Stimulated activated CD4-positive, alpha-beta T cell treated with anti-CD3 and anti-CD28 coated beads, TNF-alpha, amount 100 ng/mL, for 24 hours (primary cell): ENCODE data around the gene B3GNT9.
"Not testable (repeated sequence)": the region's sequence is repeated elsewhere in the genome, so short reads cannot be mapped to it uniquely, and the experiment has no call there.

Experiments used
- DNase-seq, 3 experiments: peaks; one replicate each; pipeline ENCODE4 v3.0.0-alpha.2; 2020; ENCODE audit warnings: low read depth in 3 of 3

The B3GNT9 gene

DNA sequence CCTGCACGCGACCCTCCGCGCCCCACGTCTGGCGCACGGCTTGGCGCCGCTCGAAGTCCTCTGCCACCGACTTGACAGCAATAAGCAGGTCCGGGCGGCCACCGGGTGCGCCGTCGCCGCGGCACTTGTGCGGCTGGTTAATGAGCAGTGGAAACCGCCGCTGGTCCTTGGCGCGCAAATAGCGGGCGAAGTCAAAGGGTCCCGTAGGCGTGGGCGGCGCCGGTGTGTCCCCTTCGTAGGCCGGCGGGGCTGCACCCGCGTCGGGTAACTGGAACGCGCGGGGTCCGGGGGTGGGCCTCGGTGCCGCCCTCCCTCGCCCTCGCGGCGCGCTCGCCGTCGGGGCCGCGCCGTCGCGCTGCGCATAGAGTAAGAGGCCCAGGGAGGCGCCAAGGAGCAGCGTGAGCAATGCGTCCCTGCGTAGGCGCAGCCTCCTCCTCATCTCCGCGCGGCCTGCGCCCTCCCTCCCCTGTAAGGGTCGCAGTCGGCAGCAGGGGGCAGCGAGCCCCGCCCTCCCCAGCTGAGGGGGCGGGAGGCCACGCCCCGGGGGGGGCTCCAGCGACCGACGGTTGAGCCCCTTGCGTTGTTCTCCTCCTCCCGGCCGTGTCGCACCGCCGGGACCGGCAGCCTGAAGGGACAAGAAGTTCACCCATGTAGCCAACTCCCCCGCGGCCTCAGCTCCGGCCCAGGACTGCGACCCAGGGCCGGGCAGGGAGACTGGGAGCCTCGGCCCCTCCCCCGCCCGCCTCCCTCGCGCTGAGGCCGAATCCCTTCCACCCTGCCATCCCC, 558 bp downstream of the B3GNT9 start:
- peak in 1 of 3 experiments; percentile 54 for DNase-seq

DNA sequence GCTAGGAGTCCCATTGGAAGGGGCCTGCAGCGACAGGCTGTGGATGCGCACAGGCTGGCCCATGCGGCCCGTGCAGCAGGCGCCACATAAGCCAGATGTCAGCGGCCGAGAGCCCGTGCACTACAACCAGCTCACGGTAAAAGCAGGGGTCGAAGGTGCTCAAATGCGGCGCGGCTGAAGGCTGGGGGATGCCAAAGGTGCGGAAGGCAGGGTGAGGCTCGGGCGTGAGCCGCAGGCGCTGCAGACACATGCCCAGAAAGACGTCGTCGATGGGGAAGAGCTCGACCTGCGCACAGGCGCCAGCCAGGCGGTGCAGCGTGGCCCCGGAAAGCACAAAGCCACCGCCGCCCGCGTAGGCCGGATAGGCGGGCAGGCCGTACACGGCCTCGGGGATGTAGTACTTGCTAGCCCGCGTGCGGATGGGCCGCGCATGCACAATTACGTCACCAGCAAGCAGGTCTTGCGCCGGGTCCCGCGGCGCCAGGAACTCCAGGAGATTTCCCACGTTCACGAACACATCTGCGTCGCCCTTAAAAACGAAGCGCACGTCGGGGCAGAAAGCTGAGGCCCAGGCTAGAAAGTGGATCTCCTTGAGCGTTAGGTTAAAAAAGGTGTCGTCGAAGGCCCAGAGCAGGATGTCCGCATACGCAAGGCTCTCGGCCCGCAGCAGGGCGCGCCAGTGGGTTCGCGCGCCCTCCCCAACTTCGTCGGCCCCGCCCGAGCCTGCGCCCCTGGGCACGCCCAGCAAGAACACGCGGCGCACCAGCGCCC, 1.3 kb downstream of the B3GNT9 start:
- DNase-seq = no peak

DNA sequence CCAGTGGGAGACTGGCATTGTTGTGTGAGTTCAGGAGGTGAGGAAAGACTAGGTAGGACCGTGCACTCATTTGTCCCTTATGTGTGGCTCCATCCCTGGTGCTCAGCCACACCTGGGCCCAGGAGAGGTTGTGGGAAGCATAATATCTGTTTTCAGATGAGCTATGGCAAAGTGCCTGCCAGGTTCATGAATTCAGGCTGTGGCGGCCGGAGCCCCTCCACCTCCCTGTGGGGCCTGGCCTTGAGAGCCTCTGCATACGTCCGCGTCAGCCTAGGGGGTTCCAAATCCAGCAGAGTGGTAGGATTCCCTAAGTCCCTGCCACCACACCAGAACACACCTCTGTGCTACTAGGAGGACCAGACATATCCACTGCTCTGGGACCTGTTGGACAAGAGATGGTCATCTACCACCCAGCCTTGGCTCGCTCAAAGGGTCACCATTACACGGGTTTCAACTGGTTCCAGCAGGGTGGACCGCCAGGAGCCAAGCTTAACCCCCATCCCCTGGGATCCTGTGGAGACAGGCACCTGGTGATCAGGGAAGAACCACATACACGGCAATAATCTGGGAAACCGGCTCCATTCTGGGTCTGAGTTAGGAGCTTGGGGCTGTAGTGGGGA, 2.0 kb downstream of the B3GNT9 start:
- DNase-seq = no peak

DNA sequence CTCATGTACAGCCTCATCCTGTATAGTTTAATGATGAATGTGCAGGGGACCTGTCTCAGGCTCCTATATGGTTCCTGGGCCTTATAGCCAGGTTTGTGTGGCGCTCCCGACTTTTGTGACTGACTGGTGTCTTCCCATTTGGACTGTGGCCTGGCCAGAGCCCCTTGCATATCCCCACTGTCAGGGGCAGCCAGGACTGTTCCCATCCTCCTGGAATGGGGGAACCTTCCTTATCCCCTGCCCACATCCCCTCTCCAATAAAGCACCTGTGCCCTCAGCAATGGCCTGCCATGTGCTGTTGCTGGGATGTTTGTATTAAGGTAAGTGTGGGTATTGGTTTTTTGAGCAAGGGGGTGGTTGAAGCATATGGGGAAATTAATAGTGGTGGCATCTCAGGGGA, 2.6 kb downstream of the B3GNT9 start:
- no peak for DNase-seq

DNA sequence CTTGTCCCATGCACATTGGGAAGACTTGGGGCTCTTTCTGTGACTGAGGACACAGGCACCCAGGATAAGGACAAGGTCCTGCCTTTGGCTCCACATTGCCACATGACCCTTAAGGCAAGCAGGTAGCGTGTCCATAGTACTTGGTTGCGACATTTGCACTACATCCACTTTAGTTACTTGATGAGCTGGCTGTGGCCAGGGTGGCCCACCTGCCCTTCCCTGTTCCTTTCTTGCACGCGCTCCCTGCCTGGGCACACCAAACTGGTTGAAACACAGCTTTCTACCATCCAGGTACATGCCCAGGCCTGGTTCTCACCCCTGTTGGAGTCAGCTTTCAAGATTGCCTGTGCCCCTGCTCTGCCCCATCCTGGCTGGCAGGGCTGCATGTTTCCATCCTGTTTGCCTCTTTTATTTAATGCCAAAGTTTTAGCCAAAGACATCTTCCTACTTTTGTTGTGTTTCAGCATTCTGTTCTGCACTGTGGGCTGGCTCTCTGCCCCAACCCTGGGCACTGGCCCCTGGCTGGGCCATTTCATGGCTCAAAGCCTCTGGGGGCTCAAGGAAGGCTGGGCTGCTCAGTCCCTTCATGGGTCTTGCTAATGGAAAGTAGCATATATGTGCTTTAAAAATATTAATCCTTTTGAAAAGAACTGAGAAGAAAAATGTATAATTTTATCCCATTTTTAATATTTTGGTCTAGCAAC, 3.2 kb downstream of the B3GNT9 start:
- no peak for DNase-seq

DNA sequence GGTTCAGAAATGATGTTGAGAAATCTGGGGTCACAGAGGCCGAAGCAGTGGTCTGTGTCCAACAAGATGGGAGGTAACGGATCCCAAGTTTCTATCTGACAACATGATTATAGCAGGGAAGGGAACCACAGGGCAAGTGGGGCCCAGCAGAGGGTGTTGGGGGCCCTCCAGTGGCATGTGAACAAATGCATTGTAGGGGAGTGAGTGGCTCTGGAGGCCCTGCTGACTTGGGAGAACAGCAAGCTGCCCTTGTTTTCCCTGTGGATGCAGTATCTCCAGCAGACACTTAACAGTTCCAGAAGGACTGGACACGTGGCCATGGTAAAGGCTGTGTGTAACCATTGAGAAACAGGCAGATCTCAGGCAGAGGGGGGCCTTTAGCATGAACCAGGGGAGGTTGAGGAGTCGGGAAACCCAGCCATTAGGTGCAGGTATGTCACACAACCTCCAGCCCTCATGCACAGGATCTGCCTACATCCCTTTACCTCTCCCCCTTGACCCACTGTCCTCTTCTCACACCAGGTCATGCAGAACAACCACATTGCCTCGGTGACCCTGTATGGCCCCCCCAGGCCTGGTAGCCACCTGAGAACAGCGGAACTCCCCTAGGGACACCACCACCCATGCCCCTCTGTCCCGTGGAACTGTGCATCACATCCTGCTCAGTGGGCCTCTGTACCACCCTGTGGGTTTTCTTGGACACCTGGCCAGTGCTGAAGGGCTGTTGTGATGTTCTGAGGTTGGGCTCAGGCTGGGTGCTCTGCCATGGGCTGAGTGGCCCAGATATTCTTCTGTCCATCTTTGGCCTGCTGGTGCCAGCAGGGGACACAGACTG, 4.1 kb downstream of the B3GNT9 start:
- DNase-seq = no peak

DNA sequence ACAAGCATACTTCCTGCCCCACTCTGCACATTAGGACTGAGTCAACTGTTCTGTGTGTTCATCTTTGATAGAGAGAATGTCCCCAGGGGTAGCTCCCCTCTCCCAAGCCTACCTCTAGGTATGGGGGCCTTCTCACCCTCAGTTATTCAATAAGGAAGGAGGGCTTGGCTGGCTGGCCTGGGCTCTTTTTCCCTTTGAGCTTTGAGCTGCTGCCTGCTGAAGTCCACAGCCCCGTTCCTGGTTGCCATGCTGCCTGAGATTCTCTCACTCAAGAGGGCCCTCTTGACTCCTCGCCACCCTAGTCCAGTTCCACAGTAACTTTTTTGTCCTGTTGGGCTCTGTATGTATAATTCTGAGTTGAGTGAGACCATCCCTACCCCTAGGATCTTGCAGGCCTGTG, 5.1 kb downstream of the B3GNT9 start:
- DNase-seq = no peak

DNA sequence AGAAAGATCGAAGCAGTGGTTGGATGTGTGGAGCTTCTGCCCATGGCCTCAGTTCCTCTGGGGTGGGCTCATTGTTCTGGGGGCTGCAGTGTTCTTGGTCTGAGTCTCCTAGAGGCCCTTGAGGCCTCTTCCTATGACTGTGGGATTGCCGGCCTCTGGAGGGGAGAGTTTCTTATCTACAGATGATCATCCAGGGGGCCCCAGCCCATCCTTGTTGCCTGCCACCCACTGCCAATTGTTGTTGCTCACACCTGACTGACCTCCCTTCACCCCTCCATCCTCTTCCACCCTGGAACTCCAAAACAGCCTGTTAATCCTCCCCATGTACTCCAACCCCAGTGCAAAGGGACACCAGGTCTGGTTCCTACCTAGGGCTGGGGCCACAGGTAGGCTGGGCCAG, 5.9 kb downstream of the B3GNT9 start:
- DNase-seq = no peak

DNA sequence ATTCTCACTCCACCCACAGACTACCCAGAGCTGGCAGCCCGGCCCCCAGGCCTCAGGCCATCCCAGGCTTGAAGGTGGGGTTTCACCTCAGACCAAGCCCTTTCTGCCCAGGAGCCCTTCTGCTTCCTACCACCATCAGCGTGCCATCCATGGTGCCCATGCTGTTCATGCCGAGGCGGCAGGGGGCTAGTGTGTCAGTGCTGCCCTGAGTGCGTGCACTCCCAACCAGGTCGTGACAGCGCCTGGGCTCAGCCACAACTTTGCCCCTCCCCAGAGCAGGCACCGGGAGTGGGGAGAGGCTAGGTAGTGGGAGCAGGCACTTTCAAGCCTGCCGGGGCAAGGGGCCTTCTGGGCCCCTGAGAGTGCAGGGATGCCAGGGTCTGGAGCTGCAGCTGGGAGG, 8.5 kb downstream of the B3GNT9 start:
- no peak for DNase-seq

DNA sequence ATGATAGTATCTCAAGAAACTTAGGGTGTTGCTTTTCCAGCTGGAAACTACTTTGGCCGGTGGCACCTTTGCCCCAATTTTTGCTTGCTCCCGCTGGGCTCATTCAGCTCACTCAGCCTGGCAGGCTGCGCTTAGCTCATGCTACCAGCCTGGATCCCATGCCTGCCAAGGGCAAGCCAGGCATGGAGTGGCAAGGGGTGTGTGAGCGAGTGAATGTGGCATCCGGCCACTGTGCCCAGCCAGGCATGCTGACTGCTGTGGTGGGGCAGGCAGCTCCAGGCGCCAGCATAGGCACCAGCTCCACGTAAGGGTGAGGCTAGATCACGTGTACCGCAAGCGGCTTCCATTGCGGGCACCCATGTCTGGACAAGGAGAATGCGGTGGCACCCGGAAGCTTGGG, 9.4 kb downstream of the B3GNT9 start:
- DNase-seq = no peak

DNA sequence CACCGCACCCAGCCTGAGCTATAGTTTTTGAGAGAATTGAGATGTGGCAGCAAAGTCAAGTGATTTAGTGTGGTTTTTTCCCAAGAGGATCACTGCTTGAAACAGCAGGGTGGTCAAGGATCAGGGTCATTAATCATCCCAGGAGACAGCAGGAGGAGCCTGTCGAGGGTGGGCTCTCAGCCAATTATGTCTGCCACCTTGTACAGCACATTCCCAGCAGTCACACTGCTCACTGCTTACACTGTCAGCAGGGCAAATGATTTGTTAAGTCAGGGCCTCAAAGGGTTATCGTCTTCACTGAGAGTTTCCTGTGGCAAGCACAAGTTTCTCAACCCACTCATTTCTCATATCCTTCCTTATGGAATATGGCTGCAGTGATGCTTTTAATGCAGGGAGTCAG, 13.2 kb downstream of the B3GNT9 start:
- DNase-seq = no peak

DNA sequence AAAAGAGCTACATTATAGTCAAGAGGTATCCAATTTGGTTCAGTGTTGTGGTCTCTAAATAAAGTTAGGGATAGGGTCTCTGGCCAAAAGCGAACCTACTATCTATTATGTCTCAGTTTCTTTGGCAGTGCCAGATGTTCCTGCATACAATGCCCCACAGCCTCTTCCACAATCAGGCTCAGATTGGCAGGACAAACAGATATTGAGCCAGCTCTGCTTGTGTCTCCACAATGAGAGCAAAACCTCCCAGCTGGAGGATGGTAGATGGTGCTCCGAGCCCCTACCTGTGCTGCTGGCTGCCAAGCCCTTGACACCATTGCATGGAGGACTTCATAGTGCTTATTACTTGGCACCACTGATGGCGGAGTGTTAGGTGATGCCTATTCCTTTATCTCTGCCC, 21.4 kb downstream of the B3GNT9 start:
- DNase-seq = no peak

DNA sequence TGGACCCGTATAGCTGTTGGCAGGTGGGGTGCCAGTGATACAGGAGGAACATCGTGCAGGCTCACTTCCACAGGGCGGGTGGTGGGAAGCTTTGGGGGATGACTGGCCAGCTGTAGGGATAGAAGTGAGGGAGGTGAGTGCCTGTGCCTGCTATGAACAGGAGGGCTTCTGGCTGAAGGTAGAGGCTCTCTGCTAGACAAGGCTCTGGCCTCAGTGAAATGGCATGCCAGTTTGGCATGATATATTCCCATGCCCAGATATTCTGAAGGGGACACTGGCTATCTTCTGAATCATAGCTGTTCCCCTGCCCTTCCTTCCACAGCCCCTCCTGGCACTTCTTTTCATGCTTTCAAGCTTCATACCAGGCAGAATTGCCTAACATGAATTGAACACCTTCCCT, 21.9 kb downstream of the B3GNT9 start:
- DNase-seq = no peak

DNA sequence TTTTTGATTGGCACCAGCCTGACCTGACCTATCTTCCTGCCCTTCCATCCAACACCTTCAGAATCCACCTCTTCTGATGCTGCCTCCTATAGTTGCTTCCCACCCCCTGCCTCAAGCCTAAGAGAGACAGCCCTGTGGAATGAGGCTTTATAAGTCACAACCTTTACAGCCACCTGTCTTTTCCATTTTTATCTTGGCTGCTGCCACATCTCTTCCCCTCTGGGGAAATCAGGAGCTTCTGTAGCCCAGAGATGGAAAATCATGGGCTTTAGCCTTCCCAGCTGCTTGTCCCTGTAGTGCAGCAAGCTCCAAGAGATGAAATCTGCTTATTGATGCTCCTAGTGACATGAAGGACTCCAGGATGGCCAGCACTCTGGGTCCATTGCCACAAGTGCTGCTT, 22.4 kb downstream of the B3GNT9 start:
- no peak for DNase-seq

DNA sequence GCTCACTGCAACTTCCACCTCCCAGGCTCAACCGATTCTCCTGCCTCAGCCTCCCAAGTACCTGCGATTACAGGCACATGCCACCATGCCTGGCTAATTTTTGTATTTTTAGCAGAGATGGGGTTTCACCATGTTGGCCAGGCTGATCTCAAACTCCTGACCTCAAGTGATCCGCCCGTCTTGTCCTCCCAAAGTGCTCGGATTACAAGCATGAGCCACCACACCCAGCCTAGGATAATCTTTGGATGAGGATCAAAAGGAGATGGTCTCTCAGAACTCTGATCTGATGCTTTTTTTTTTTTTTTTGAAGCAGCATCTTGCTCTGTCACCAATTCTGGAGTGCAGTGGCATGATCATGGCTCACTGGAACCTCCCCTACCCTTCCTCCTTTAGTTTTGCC, 28.0 kb downstream of the B3GNT9 start:
- DNase-seq = not testable (repeated sequence)

DNA sequence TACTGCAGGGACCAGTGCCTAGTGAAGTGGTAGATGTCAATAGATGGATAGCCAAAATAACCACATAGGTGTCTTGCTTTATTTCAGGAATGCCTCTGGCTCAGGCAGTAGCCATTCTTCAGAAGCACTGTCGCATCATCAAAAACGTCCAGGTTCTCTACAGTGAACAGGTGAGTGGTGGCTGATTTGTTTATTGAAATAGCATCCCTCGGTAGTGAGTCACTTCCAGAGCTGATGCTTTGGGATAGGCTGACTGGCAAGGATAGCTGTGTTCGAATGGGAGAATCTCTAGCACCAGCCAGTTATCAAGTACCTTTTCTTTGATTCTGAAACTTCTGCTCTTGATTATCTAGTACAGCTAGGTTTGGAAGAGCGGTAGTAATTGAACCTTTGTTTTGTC, 30.8 kb downstream of the B3GNT9 start:
- DNase-seq = no peak

DNA sequence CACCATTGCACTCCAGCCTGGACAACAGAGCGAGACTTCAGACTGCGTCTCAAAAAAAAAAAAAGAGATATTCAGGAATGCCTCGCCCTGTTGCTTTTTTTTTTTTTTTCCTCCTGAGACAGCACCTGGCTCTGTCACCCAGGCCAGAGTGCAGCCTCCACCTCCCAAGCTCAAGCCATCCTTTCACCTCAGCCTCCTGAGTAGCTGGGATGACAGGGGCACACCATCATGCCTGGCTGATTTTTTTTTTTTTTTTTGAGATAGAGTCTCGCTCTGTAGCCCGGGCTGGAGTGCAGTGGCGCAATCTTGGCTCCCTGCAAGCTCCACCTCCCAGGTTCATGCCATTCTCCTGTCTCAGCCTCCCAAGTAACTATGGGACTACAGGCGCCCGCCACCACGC, 33.1 kb downstream of the B3GNT9 start:
- no peak for DNase-seq

DNA sequence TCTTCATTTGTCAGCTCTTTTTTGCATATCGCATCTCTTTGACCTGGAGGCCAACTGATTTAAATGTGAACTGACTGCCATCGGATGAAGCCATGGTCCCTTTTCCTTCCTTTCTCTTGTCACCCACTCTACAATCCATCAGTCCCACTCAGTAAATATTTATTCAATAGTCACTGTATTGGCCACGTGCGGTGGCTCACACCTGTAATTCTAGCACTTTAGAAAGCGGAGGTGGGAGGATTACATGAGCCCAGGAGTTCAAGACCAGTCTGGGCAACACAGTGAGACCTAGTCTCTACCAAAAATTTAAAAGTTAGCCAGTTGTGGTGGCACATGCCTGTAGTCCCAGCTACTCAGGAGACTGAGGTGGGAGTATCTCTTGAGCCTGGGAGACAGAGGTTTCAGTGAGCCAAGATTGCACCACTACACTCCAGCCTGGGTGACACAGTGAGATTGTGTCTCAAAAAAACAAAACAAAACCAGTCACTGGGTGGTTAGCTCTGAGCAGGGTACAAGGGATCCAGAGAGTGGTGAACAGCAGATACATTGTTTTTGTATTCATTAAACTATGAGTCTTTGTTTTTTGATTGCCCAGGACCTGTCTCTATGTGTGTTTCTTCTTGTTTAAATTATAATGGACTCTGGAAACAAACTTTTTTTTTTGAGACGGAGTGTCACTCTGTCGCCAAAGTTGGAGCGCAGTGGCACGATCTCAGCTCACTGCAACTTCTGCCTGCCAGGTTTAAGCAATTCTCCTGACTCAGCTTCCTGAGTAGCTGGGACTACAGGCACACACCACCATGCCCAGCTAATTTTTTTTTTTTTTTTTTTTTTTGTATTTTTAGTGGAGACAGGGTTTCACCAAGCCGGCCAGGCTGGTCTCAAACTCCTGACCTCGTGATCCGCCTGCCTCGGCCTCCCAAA, 34.1 kb downstream of the B3GNT9 start:
- no peak for DNase-seq

DNA sequence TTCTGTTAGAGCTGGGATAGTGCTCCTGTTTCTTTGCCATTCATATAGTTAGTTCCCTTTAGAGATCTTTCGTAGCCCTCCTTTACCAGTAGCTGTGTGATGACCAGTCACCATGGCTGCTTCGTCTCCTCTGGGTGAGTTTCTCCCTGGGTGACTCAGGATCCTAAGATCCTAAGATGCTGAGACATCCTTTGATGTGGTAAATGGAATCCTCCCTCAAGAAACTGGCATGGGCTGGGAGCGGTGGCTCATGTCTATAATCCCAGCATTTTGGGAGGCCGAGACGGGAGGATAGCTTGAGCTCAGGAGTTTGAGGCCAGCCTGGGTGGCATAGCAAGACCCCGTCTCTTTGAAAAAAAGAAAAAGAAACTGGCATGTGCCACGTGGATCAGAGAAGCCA, 35.2 kb downstream of the B3GNT9 start:
- DNase-seq = no peak

DNA sequence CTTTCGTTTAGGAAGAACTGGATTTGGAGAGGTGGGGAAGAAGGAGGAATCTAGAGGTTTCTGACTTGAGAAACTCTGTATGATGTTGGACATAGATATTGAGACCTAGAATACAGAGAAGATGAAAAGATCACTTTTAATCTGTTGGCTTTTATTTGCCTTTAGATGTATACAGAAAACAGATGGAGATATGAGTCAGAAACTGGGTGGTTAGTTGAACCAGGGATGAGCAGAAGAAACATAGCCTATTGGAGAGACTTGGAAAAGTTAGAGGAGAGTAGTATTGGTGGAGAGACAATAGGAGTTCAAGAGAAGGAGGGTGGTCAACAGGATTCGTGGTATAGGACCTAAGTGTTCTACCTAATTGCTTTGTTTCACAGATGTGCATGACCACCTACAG, 36.0 kb downstream of the B3GNT9 start:
- DNase-seq = no peak
